HT1080 (cell line): Measurements from ENCODE around the gene TUFM. TPM values are rescaled to one million over a fixed set of nuclear protein-coding genes. Genes with fewer than 3 reads are reported as not detected.
"Not testable (repeated sequence)": the region's sequence is repeated elsewhere in the genome, so short reads cannot be mapped to it uniquely, and the experiment has no call there.

ENCODE experiments used
- DNase-seq: peaks from one replicate; pipeline ENCODE4 v3.0.0-alpha.2; 2015; ENCODE audit warnings: low read depth
- total RNA-seq: library from RNA; depleted of rRNA; stranded (reverse); fragments of >200 nt; shearing (Covaris generic); gene quantifications from 2 replicates; pipeline ENCODE4 v1.2.3, GENCODE V29; 2014

TUFM gene
- total RNA-seq, 1 experiment from 2014 or later = 404 TPM

DNA sequence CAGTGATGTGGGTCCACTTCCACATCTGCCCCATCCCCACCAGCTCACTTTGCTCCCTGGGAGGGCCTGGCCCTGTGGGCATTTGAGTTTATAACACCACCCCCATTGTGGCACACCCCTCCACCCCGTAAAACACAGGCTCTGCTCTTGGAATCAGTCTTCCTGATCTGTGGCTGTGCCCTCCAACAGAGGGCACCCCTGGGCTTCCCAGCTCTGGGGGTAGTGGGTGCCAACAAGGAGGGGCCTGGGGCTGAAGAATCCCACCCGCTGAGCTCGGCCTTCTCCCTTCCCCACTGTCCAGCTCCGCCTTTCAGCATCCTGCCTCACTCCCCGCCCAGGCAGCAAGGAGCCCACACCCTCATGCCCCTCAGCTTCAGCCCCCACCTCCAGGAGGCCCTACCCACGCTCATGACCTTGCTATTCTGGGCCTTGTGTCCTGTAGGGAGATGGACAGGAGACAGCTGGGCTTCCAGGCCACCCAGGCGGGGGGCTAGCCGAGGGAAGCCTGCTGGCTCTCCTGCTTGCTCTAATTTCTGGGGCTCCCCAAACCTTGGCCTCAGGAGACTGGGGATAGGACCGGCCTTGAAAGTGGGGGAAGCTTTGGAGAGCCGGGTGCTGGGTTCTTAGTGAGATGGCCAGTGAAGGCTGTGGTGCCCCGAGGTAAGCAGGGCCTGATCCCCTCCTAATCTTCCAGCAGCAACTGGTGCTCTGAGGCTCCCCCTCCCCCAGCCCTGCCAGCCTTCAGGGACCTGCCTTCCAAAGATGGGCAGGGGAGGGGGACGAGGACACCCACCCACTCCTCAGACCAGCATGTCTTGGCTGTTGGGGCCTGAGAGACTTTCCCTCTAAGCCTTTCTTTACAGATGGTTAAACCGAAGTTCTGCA, 29.2 kb upstream of the TUFM start:
- DNase-seq = no peak

DNA sequence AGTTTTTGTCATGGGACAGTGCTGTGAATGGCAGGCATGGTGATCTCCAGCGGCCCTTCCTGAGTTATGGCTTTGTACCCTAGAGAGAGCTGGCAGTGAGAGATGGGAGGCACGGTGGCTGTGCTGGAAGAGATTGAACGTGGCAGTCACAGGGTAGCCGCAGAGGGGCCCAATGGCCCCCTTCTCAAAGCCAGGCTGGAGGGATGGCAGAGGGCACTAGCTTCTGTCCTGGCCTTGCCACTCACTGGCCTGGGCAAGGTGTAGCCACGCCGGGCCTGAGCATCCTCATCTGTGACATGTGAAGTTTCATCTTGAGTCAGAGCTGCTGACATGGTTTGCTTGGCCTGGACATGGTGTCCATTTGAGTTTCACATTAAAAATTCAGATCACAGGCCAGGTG, 28.3 kb upstream of the TUFM start:
- DNase-seq = no peak

DNA sequence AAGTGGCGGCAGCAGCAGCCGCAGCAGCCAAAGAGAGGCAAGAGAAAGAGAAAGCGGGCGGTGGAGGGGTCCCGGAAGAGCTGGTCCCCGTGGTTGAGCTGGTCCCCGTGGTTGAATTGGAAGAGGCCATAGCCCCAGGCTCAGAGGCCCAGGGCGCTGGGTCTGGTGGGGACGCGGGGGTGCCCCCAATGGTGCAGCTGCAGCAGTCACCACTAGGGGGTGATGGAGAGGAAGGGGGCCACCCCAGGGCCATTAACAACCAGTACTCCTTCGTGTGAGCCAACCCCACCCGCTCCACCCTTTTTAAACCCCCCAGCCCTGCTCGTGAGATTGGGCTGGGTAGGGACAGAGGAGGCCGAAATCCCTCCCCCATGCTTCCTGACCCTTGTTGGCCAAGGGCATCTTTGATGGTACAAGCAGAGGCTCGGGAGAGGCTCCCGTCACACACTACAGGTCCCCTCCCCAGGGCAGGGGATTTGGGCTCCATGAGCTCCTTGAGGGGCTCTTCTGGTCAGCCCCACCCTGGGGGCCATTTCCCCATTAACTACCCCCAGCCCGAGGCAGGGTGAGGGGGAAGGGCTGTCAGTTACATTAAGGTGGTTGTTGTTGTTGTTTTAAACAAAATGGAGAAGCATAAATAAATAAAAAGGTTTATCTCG, 27.5 kb upstream of the TUFM start:
- no peak for DNase-seq

DNA sequence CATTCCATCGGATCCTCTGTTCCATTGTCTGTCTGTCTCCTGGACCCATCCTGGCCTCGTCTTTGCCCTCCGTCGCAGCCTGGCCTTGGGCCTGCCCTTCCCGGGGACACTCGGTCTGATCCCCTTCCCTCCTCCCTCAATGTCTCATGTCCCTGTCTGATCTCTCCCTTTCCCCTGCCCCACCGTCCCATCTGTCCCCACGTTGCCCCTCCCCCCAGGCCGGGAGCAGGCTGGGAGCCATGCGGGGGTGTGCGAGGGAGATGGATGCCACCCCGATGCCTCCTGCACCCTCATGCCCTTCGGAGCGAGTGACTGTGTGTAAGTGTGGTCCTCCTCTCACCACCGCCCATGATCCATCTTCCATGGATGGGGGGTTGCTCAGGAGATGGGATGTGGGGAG, 26.8 kb upstream of the TUFM start:
- no peak for DNase-seq

DNA sequence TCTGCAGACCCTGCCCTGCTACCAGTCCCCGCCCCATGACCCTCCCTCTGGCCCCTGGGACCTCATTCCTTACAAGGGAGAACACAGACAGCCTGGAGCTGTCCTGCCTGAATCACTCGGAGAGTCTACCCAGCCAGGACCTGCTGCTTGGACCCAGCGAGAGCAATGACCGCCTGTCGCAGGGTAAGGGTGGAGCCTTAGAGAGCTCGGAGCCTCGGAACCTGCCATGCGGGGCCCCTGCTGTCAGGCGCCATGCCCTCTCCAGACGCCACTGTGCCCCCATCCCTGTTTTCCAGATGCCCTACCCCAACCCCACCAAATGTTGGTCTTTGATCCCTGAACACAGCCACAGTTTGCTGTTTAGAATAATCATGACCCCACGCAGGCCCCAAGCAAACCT, 23.1 kb upstream of the TUFM start:
- no peak for DNase-seq

DNA sequence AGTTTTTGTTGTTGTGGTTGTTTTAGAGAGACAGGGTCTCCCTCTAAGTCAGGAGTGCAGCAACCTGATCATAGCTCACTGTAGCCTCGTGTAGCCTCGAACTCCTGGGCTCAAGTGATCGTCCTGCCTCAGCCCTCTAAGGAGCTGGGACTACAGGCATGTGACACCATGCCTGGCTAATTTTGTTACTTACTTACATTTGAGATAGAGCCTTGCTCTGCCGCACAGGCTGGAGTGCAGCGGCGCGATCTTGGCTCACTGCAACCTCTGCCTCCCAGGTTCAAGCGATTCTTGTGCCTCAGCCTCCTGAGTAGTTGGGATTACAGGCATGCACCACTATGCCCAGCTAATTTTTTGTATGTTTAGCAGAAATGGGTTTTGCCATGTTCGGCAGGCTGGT, 21.5 kb upstream of the TUFM start:
- DNase-seq = not testable (repeated sequence)

DNA sequence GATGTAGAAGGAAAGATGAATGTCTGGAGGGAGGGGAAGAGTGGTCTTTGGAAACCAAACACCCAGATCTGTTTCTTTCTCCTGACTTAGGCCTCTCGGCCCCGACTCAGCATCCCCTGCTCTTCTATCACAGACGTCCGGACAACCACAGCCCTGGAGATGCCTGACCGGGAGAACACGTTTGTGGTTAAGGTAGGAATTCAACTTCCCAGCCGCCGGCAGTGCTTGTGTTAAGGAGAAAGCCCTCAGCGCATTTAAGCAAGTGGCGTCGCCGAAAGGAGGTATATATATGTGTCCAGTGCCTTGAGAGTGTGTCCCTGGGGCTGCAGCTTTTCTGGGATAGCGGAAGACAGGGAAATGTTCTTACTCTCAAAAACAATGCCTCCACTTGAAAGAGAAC, 21.1 kb upstream of the TUFM start:
- no peak for DNase-seq

DNA sequence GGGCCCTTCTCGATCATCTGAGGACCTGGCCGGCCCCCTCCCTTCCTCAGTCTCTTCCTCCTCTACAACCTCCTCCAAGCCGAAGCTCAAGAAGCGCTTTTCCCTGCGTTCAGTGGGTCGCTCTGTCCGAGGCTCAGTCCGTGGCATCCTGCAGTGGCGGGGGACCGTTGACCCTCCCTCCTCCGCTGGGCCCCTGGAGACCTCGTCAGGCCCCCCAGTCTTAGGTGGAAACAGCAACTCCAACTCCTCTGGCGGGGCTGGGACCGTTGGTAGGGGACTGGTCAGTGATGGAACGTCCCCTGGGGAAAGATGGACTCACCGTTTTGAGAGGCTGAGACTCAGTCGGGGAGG, 20.3 kb upstream of the TUFM start:
- no peak for DNase-seq

DNA sequence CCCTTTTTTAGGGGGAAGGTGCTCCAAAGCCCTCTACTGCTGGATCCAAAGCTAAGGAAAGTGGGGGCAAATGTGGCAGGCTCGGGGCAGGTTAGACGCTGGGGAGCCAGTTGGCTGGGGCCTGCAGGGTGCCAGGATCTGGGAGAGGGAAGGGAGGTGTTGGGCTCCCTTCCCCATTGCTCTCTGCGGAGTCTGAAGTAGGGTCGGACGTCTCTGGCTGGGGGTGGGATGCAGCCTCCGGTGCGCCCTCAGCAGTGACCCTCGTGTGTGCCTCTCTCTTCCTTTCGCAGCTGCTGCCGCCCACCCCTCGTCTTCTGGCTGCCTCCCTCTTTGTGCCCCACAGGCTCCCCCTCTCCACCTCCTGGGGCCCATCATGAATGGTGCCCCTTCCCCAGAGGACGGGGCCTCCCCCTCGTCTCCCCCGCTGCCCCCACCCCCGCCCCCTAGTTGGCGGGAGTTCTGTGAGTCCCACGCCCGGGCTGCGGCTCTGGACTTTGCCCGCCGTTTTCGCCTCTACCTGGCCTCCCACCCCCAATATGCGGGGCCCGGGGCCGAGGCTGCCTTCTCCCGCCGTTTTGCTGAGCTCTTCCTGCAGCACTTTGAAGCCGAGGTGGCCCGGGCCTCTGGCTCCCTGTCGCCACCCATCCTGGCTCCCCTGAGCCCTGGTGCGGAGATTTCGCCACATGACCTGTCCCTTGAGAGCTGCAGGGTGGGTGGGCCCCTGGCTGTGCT, 19.7 kb upstream of the TUFM start:
- no peak for DNase-seq

DNA sequence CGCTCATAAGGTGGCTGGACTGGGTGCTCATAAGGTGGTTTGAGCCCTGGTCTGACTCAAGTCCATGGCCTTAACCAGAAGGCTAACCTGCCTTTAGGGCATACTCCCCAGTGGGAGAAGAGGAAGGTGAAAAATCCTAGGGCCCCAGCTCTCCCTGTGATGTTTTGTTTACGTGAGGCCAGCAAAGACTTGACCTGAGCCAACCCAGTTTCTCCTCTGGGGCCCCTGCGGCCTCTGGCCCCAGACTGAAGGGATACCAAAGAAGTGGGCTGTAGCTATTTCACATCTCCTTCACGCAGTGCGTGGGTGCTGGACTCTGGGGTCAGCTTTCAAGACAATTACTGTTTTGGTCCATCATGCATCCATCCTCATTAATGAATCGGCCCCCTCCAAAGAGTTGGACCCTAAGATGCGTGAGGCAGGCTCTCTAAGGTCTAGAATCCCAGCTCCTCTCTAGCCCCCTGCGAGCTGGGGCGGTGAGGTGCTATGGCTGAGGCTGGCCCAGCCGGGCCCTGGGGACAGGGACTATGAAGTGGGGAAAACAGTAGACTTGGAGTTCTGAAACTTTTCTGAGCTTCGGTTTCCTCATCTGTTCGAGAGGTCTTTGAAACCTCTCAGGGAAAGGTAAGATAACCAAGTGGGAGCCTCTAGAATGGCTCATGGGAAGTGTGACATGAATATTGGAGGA, 19.0 kb upstream of the TUFM start:
- no peak for DNase-seq

DNA sequence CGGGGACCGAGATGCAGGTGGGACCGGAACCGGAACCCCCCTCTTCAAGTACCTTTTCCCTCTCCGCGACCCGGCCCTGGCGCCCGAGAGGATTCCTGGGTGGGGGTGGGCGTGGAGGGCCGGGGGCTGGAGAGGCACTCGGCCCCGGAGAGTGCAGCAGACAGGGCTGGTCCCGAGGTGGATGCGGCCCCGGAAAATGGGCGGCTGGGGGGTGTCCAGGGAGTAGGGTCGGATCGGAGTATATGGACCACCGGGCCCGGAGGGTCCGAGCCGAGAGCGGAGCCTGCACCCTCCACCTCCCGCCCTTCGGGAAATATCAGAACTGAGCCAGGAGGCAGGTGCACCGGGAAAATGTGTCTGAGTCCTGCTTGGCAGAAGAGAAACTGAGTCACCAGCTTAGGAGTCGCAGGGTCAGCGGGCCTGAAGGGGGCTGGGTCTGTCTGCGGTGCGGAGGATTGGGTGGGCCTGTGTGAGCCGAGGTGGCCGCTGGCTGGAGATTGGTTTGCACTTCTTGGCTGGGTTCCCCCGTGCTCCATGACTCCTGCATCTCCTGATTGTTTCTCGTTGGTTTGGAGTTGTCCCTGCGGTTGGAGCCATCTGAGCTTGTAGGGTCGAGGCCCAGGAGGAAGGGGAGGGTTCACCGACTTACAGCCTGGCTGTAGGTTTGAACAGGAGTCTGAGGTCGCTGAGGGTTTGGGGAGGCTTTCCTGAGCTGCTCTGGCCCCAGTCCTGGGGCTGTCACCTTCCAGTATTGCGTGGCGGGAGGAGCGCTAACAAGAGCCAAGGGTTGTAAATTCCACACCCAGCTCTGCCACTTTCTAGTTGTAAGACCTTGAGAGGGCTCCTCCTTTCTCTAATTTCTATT, 18.0 kb upstream of the TUFM start:
- no peak for DNase-seq

DNA sequence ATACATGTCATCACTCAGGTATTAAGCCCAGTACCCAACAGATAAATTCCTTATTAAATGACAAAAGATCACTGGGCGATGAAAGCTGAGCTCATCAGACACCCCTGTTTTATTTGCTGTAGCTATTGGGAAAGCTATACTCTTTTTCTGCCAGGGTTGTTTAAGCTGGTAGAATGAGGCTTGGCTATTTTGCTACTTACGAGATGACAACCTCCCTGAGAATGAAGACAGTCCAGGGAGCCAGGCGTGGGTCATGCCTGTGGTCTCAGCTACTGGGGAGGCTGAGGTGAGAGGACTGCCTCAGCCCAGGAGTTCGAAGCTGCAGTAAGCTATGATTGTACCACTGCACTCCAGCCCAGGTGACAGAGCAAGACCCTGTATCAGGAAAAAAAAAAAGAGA, 13.2 kb upstream of the TUFM start:
- no peak for DNase-seq

DNA sequence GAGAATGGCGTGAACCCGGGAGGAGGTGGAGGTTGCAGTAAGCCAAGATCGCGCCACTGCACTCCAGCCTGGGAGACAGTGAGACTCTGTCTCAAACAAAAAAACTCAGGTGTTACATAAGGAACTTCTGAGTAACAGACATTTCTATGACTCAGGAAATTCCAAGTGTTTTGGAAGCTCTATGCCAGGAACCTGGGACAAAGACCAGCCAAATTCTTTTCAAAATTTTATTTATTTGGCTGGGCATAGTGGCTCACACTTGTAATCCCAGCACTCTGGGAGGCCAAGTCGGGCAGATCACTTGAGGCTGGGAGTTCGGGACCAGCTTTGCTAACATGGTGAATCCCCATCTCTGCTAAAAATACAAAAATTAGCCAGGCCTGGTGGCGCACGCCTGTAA, 12.3 kb upstream of the TUFM start:
- DNase-seq = peak; percentile 47

DNA sequence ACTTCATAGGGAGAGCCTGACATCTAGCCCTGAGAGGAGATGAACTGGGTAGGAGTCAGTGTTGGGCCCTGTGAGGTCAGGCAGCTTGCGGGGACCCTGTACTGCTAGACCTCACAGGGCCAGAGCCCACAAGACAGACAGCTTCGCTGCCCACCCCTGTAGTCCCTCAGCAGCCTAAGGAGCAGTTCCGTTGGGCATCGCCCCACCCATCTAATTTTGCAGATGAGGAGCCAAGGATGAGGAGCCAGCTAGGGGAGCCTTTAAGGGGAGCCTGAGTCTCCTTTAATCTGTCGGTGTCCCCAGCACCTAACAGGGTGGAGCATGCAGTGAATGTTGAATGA, 755 bp upstream of the TUFM start:
- no peak for DNase-seq

DNA sequence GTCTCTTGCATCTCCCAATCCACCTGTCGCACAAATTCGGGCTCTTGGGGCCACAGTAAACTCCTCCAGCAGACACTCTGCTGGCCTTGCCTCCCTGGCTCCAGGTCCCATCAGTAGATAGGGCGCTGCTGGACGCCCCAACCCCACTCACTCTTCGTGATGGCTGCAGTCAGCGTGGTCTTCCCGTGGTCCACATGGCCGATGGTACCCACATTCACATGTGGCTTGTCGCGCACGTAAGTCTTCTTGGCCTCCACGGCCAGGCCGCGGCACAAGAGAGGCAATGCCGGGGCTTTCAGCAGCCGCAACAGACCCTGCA, 428 bp downstream of the TUFM start:
- no peak for DNase-seq

DNA sequence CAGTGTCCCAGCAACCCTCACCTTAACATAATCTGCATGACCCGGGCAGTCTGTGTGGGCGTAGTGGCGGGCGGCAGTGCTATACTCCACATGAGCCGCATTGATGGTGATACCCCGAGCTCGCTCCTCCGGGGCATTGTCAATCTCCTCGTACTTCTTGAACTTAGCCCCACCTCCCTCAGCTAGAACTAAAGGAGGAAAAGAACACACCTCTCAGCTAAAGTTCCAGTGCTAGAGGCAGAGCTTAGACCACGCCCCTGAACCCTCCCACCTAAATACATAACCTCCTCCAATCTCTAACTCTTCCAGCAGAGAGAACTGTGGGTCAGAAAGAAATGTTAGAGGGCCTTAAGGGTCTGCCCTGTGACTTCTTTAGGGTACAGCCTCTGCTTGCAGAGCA, 855 bp downstream of the TUFM start:
- peak; percentile 60 for DNase-seq

DNA sequence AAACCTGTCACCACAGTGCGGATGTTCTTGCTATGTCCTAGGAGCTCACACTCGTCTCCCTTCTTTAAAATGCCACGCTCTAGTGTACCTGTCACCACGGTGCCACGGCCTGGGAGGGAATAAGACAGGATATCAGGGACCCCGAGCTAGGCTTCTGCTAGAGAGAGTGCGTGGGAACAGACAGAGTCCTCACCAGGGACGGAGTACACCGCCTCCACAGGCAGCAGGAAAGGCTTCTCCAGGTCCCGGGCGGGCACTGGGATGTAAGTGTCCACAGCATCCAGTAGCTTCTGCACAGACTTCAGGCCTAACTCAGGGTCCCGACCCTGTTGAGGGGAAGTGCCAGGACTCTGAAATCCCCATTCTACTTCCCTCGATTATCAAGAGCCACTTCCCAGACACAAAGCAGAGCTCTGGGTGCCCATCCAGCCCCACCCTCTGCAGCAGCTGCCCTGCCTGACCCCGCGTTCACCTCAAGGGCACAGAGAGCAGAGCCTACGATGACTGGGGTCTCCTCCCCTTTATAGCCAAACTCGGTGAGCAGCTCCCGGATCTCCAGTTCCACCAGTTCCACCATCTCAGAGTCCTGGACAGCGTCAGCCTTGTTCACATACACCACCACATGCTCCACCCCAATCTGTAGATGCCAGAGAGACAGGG, 1.8 kb downstream of the TUFM start:
- DNase-seq = no peak

DNA sequence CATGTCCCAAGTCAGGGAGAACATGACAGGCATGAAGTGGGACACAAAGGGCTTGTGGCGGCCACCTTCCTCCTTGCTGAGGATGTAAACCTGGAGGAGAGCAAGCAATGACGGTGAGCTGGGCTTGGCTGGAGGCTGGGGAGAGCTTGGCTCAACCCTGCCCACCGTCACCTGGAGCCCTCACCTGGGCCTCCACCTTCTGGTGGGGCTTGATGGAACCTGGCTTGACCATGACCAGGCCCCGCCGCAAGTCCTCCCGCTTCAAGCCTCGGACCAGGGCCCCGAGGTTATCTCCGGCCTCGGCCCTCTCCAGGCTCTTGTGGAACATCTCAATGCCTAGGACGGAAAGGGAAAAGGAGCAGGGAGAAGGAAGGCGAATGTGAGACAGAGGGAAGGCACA, 2.4 kb downstream of the TUFM start:
- no peak for DNase-seq

DNA sequence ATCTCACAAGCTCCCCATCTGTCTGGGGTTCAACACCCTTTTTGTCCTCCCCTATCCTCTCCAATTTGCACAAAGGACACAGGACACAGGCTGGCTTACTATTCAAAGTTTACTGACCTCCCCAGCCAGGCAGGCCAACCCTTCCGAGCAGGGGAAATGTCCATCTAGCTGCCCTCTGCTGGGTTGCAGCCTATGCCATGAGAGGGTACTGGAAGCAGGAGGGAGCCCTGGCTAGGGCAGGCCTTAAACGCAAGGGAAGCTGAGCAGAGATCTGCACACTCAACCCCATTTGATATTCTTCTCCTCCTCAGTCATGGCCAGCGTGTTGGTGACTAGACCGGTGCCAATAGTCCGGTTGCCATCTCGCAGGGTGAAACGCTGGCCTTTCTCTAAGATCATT, 3.5 kb downstream of the TUFM start:
- no peak for DNase-seq

DNA sequence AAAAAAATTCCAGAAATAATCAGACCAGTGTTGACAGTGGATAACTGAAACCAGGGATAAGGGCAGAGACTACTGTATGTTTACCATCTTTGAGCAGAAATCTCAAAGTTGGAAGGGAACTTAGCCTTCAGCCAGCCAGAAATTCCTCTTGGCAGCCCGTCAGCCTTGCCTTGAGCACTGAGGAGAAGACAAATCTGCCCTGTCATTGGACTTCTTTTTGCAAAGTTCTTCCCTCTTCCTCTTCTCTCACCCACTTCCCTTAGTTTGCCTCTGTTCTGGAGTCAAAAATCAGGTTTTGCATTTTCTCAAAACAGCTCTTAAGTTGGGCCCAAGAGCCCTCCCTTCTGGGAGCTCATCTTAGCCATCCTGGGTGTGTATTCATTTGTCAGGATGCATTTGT, 6.2 kb downstream of the TUFM start:
- no peak for DNase-seq
